Pancreas (tissue), 10 donors: ENCODE results near the gene RTCB. TPM values are rescaled to one million over a fixed set of nuclear protein-coding genes. Genes with fewer than 3 reads are reported as not detected.

Experiments
- ATAC-seq, 4 donors: fragments of 200-7000 bp; cut with Tn5 transposase; one replicate each; pipeline versions ENCODE4 v1.8.0 to v1.9.1; 2020; ENCODE audit warnings: mild to moderate bottlenecking in 4 of 4, moderate library complexity in 4 of 4
- DNase-seq, 6 donors: peaks; one replicate each; pipeline ENCODE4 v3.0.0-alpha.2; 2020
- FAIRE-seq: peaks from 2 replicates; lab custom pipeline; 2012; peaks lifted over from hg19 to GRCh38; lab: Jason Lieb, UNC
- H3K27ac ChIP-seq, 4 donors: fragments of 200-600 bp; sonication (generic); 1 replicate in 3 of 4; 2 replicates in 1 of 4; pipeline versions ENCODE4 v1.5.0 to v1.8.0; 2020
- H3K27me3 ChIP-seq, 4 donors: fragments of 200-600 bp; one replicate each; pipeline ENCODE4 v1.8.0; 2021
- H3K36me3 ChIP-seq, 3 donors: fragments of 200-600 bp; sonication (generic) in 1 of 3; one replicate each; pipeline versions ENCODE4 v1.5.0 to v1.8.0; 2020 to 2021
- H3K4me1 ChIP-seq, 3 donors: fragments of 200-600 bp; one replicate each; pipeline ENCODE4 v1.8.0; 2021
- H3K4me3 ChIP-seq, 4 donors: fragments of 200-600 bp; sonication (generic) in 2 of 4; one replicate each; pipeline versions ENCODE4 v1.5.0 to v1.8.0; 2020 to 2021
- H3K9me3 ChIP-seq, 4 donors: fragments of 200-600 bp; one replicate each; pipeline ENCODE4 v1.8.0; 2021
- CTCF ChIP-seq, 4 donors: fragments of 200-600 bp; sonication (generic) in 3 of 4; IDR thresholded peaks; one replicate each; pipeline versions ENCODE4 v1.5.0 to v1.8.0; 2021; ENCODE audit warnings: antibody characterized with exemption in 4 of 4
- WGBS, 2 donors: extraction: QIAGEN DNeasy Blood & Tissue Kit; methylation state at CpG; one replicate each; pipeline ENCODE4 v1.1.7; 2013; 5-methylcytosine and 5-hydroxymethylcytosine counted together
- intact Hi-C, 3 donors: fragments of 100-400 bp; cut with DNase I; formaldehyde crosslinking; loops; one replicate each; pipeline versions ENCODE4 v1.11.1 to v1.14.2; 2022
- polyA plus RNA-seq, 2 donors: library from polyadenylated mRNA; stranded (reverse); fragments of 200-250 nt; gene quantifications; one replicate each; pipeline ENCODE4 v1.2.3, GENCODE V29; 2013
- total RNA-seq, 6 donors: library from RNA; stranded (reverse); fragmentation: NEBNext Ultra II Directional in 4 of 6; extraction: Animal tissue kit (Norgen Biotek cat#: 25700) in 4 of 6; gene quantifications; one replicate each; pipeline versions ENCODE4 v1.2.1 to v1.2.4, GENCODE V29; 2021 to 2023
- donor health status: healthy with polysubstance abuse.
- donor health status: DM: no; HTN: no; CAD: no; lungs with moderate emphysema.
- donor health status: DM: no; HTN: no; CAD: no.
- donor health status: control.
- donor health status: control.
- donor health status: Bipolar disorder and iron deficiency.
- donor health status: DM: yes; HTN: yes; CAD: no.
- donor health status: DM: no; HTN: no; CAD: no.
- donor health status: DM: no; HTN: no; CAD: no.
- donor health status: DM: yes; HTN: yes; CAD: no.

The RTCB gene
- total and polyA plus RNA-seq, 8 donors: 15.1 to 42.6 (median 30.6) TPM

- intact Hi-C loops: no loop called here
- Histone ChIP-seq H3K9me3 (no peaks in the 10 kb centered on the region), H3K4me1 (no peaks in the 10 kb centered on the region), H3K27ac (no peak overlapping the region), H3K4me3 (no peak overlapping the region), H3K36me3 (no peaks in the 10 kb centered on the region), H3K27me3 (peaks cover 0 to 5% (median 0%) of the 10 kb centered on the region in 4 donors)
- 69 to 78% methylated on average over 23 of the region's 23 CpGs for WGBS, 2 donors
- no peak for FAIRE-seq
- no peak for ATAC-seq
- DNase-seq: no peak
- no peak for TF ChIP-seq CTCF (IDR thresholded peaks at IDR 0.05)
Observed at GRCh38 chr22:32339190-32340012, 72.6 kb downstream of the RTCB start.

GRCh38 chr22:32338757-32339156 is 73.3 kb downstream of the RTCB start:
- WGBS, 2 donors: 63 to 70% methylated on average over 10 of the region's 10 CpGs
- DNase-seq (peak in 1 of 6 donors; percentile 25), ATAC-seq (peak in 2 of 4 donors; percentile 17 to 53), FAIRE-seq (no peak)
- H3K27me3 ChIP-seq: peaks cover 0 to 5% (median 0%) of the 10 kb centered on the region in 4 donors
- no peak overlapping the region for H3K27ac ChIP-seq
- intact Hi-C loops: no loop called here
- H3K9me3 ChIP-seq: no peaks in the 10 kb centered on the region
- TF ChIP-seq CTCF (IDR thresholded peaks at IDR 0.05): no peak
- H3K4me3 ChIP-seq: no peak overlapping the region
- no peaks in the 10 kb centered on the region for H3K36me3 ChIP-seq
- H3K4me1 ChIP-seq: no peaks in the 10 kb centered on the region

Other genes starting within 250 kb of the RTCB start
- under 1 TPM in 1 of 6 donors, not detected in 5; 0.08 TPM for gene RFPL2, start 207.2 kb downstream of the RTCB start, total RNA-seq
- gene RFPL2, start 207.2 kb downstream of the RTCB start, polyA plus RNA-seq: 1 to 10 TPM in 1 of 2 donors, under 1 TPM in 1; 0.19 to 1.5 TPM
- under 1 TPM; 0.12 to 0.69 (median 0.22) TPM for gene SLC5A4, start 156.9 kb downstream of the RTCB start, total RNA-seq
- under 1 TPM; 0.19 to 0.56 TPM for gene SLC5A4, start 156.9 kb downstream of the RTCB start, polyA plus RNA-seq
- gene RFPL3, start 54.4 kb downstream of the RTCB start, total RNA-seq: not detected
- gene RFPL3, start 54.4 kb downstream of the RTCB start, polyA plus RNA-seq: under 1 TPM in 1 of 2 donors, not detected in 1; 0.21 TPM
- gene BPIFC, start 52.2 kb upstream of the RTCB start, total RNA-seq: under 1 TPM in 1 of 6 donors, not detected in 5; 0.09 TPM
- under 1 TPM in 1 of 2 donors, not detected in 1; 0.09 TPM for gene BPIFC, start 52.2 kb upstream of the RTCB start, polyA plus RNA-seq
- gene FBXO7, start 62.6 kb upstream of the RTCB start, total RNA-seq: 10 to 100 TPM; 24.4 to 40.2 (median 28.7) TPM
- 10 to 100 TPM; 22.5 to 57.0 TPM for gene FBXO7, start 62.6 kb upstream of the RTCB start, polyA plus RNA-seq